ENCODE measurements around the gene CTAG2.
"Not testable (repeated sequence)": the region's sequence is repeated elsewhere in the genome, so short reads cannot be mapped to it uniquely, and the experiment has no call there.

CTAG2 gene

GRCh38 chrX:154653413-154653812 is at the start of gene CTAG2:
Gene CTAG2 (minus strand): TSS chrX:154653579. CDS start chrX:154653515, 64 bp downstream.
- not testable (repeated sequence) for DNase-seq

GRCh38 chrX:154698630-154699248 is 45.4 kb upstream of the CTAG2 start:
- DNase-seq, result no peak

- DNase-seq, result no peak
Observed at GRCh38 chrX:154696676-154697045, 43.3 kb upstream of the CTAG2 start.

GRCh38 chrX:154695911-154696675 is 42.7 kb upstream of the CTAG2 start:
- no peak for DNase-seq

GRCh38 chrX:154693394-154693793 is 40.0 kb upstream of the CTAG2 start:
- DNase-seq, result no peak

GRCh38 chrX:154690438-154690837 is 37.1 kb upstream of the CTAG2 start:
- not testable (repeated sequence) for DNase-seq

- not testable (repeated sequence) for DNase-seq
Observed at GRCh38 chrX:154672084-154672483, 18.7 kb upstream of the CTAG2 start.

- not testable (repeated sequence) for DNase-seq
Observed at GRCh38 chrX:154670848-154671247, 17.5 kb upstream of the CTAG2 start.

GRCh38 chrX:154661899-154662298 is 8.5 kb upstream of the CTAG2 start:
- DNase-seq, result no peak

- DNase-seq, result no peak
Observed at GRCh38 chrX:154661170-154661569, 7.8 kb upstream of the CTAG2 start.

- no peak for DNase-seq
Observed at GRCh38 chrX:154660541-154660940, 7.2 kb upstream of the CTAG2 start.

GRCh38 chrX:154658957-154659356 is 5.6 kb upstream of the CTAG2 start:
- no peak for DNase-seq

GRCh38 chrX:154658187-154658586 is 4.8 kb upstream of the CTAG2 start:
- no peak for DNase-seq

- DNase-seq, result no peak
Observed at GRCh38 chrX:154657226-154657805, 3.9 kb upstream of the CTAG2 start.

GRCh38 chrX:154655786-154656185 is 2.4 kb upstream of the CTAG2 start:
- DNase-seq, result no peak

GRCh38 chrX:154655346-154655745 is 2.0 kb upstream of the CTAG2 start:
- no peak for DNase-seq

- DNase-seq, result no peak
Observed at GRCh38 chrX:154654925-154655324, 1.5 kb upstream of the CTAG2 start.

- no peak for DNase-seq
Observed at GRCh38 chrX:154654372-154654771, 993 bp upstream of the CTAG2 start.

GRCh38 chrX:154653048-154653401 is 354 bp downstream of the CTAG2 start:
- no peak for DNase-seq

- DNase-seq, result no peak
Observed at GRCh38 chrX:154652311-154653047, 900 bp downstream of the CTAG2 start.

- no peak for DNase-seq
Observed at GRCh38 chrX:154650221-154650510, 3.2 kb downstream of the CTAG2 start.

GRCh38 chrX:154649503-154650220 is 3.7 kb downstream of the CTAG2 start:
- DNase-seq, result no peak

GRCh38 chrX:154648931-154649330 is 4.4 kb downstream of the CTAG2 start:
- no peak for DNase-seq
